Bladder microvascular endothelial cell (primary cell): Measurements from ENCODE around the gene JKAMP. TPM values are rescaled to one million over a fixed set of nuclear protein-coding genes. Genes with fewer than 3 reads are reported as not detected.

Experiments
- total RNA-seq: library from RNA; depleted of rRNA; stranded (reverse); fragments of >200 nt; gene quantifications from 2 replicates; pipeline ENCODE4 v1.2.3, GENCODE V29; 2014

Gene JKAMP, protein sequence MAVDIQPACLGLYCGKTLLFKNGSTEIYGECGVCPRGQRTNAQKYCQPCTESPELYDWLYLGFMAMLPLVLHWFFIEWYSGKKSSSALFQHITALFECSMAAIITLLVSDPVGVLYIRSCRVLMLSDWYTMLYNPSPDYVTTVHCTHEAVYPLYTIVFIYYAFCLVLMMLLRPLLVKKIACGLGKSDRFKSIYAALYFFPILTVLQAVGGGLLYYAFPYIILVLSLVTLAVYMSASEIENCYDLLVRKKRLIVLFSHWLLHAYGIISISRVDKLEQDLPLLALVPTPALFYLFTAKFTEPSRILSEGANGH
- 38.4 and 70.5 TPM in 2 replicates for total RNA-seq

GRCh38 chr14:59483819-59484638 lies at the start of gene JKAMP, which contains the start of gene L3HYPDH:
TSS of gene JKAMP (plus strand) at chr14:59484517. CDS start at chr14:59484590, 73 bp downstream.
TSS of gene L3HYPDH (minus strand) at chr14:59484408. CDS start at chr14:59484316, 92 bp downstream.

DNA sequence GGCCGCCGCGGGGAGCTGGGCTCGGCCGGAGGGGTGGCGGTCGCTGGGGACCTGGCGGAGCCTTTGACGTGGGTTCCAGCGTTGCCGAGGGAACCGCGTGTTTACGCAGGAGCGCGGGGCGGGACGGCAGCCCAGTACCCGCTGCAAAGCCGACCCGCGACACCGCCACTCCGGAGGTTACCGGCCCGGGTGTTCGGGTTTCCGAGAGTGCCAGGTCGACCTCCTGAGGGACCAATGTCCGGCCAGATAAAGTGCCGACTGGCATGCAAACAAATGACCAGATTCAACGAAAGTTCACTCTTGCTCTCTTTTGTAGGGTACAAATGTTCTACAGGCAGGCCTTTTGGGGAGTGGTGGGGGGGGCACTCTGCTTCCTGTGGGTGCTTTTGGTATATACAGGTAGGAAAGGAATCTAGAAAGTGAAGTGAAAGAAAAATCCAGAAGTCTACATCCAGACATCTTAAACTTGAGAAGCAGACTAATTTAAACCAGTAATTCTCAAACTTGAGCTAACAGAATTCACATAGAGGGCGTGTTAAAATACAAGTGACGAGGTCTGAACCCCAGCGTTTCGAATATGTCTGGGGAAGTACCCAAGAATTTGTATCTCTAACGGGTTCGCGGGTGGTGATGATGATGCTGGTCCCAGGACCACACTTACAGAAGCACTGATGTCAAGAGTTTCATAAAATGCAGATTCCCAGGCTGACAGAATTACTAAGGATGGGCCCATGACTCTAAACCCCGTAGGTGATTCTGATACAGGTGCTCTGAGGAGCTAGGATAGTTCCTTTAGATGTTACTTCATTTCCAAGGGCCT lies 18.8 kb upstream of the JKAMP start, which contains the start of gene GPR135:
Gene GPR135, minus strand, starts transcription at position 65 of the 820 bp plus-strand sequence. CDS start 154 bp downstream, outside the sequence.

Other genes starting within 250 kb of the JKAMP start
- gene GPR135, start 19.1 kb upstream of the JKAMP start, total RNA-seq: 0.81 and 1.1 TPM in 2 replicates
- 17.6 and 32.5 TPM in 2 replicates for gene L3HYPDH, start 109 bp upstream of the JKAMP start, total RNA-seq
- gene CCDC175, start 92.3 kb downstream of the JKAMP start, total RNA-seq: not detected in 2 replicates